CD14-positive monocyte (primary cell): ENCODE results near the gene CCT6A. TPM values are rescaled to one million over a fixed set of nuclear protein-coding genes. Genes with fewer than 3 reads are reported as not detected.
A peak's percentile ranks its signal among the peaks of the same experiment; 100 is the strongest.

Source experiments
- DNase-seq, 3 donors: peaks; one replicate each; pipeline ENCODE4 v3.0.0-alpha.2; 2011 to 2022
- H2AFZ ChIP-seq: 2 replicates; pipeline ENCODE4 v1.6.0; 2012; ENCODE audit warnings: mild to moderate bottlenecking, low read depth, low read length, inconsistent platforms; ENCODE audit not compliant: insufficient read depth, poor library complexity, severe bottlenecking
- H3K27ac ChIP-seq, 2 donors: 1 replicate in 1 of 2; 2 replicates in 1 of 2; pipeline ENCODE4 v1.5.1; 2012 to 2013; ENCODE audit warnings: low read length in 2 of 2, control low read depth in 1 of 2, inconsistent platforms in 1 of 2, low read depth in 1 of 2, mild to moderate bottlenecking in 1 of 2
- H3K27me3 ChIP-seq, 2 donors: one replicate each; pipeline versions ENCODE4 v1.6.0 to v1.6.1; 2011 to 2013; ENCODE audit warnings: low read length in 2 of 2; ENCODE audit not compliant: control insufficient read depth in 2 of 2, insufficient read depth in 2 of 2
- H3K36me3 ChIP-seq, 2 donors: replicated peaks in 1 of 2; 1 replicate in 1 of 2; 2 replicates in 1 of 2; pipeline versions ENCODE4 v1.5.1 to v1.6.1; 2012 to 2013; ENCODE audit warnings: low read length in 2 of 2, control low read depth in 1 of 2, inconsistent platforms in 1 of 2, mild to moderate bottlenecking in 1 of 2; ENCODE audit not compliant: insufficient read depth in 2 of 2, control insufficient read depth in 1 of 2
- H3K4me1 ChIP-seq, 2 donors: 1 replicate in 1 of 2; 2 replicates in 1 of 2; pipeline versions ENCODE4 v1.5.1 to v1.6.1; 2012 to 2013; ENCODE audit warnings: low read length in 2 of 2, control low read depth in 1 of 2, inconsistent platforms in 1 of 2, mild to moderate bottlenecking in 1 of 2, moderate library complexity in 1 of 2; ENCODE audit not compliant: insufficient read depth in 2 of 2, control insufficient read depth in 1 of 2
- H3K4me2 ChIP-seq: replicated peaks from 2 replicates; pipeline ENCODE3; 2012; ENCODE audit warnings: low read length, moderate library complexity, mild to moderate bottlenecking; ENCODE audit not compliant: poor library complexity, severe bottlenecking; ENCODE audit errors: extremely low read depth
- H3K4me3 ChIP-seq, 3 experiments: fragments of 200-600 bp in 1 of 3; sonication (generic) in 1 of 3; replicated peaks in 1 of 3; 1 replicate in 2 of 3; 2 replicates in 1 of 3; pipeline ENCODE4 v1.5.1; 2011 to 2013; ENCODE audit warnings: low read length in 3 of 3, mild to moderate bottlenecking in 3 of 3, control low read depth in 2 of 3, low read depth in 2 of 3, inconsistent platforms in 1 of 3, moderate library complexity in 1 of 3
- H3K79me2 ChIP-seq: 2 replicates; pipeline ENCODE4 v1.6.0; 2012; ENCODE audit warnings: mild to moderate bottlenecking, control low read depth, inconsistent platforms, low read length, moderate library complexity; ENCODE audit not compliant: insufficient read depth
- H3K9ac ChIP-seq: 2 replicates; pipeline ENCODE4 v1.6.0; 2017; ENCODE audit warnings: low read length, mild to moderate bottlenecking; ENCODE audit not compliant: insufficient read depth, poor library complexity, severe bottlenecking
- H3K9me3 ChIP-seq, 2 donors: replicated peaks in 1 of 2; 1 replicate in 1 of 2; 2 replicates in 1 of 2; pipeline versions ENCODE4 v1.5.1 to v1.6.1; 2012 to 2013; ENCODE audit warnings: low read length in 2 of 2, control low read depth in 1 of 2; ENCODE audit not compliant: control insufficient read depth in 1 of 2, insufficient read depth in 1 of 2
- H4K20me1 ChIP-seq: 2 replicates; pipeline ENCODE4 v1.6.0; 2012; ENCODE audit warnings: mild to moderate bottlenecking, low read length, control low read depth, moderate library complexity; ENCODE audit not compliant: insufficient read depth
- H3K27ac Mint-ChIP-seq, 7 donors: one replicate each; pipeline ENCODE4 v1.8.0; 2020; ENCODE audit warnings: mild to moderate bottlenecking in 7 of 7, mixed read lengths in 7 of 7, moderate library complexity in 6 of 7, inconsistent platforms in 2 of 7
- H3K27me3 Mint-ChIP-seq, 3 donors: one replicate each; pipeline ENCODE4 v1.8.0; 2021 to 2022; ENCODE audit warnings: low read depth in 3 of 3, mild to moderate bottlenecking in 3 of 3, mixed read lengths in 3 of 3, moderate library complexity in 3 of 3, inconsistent platforms in 1 of 3
- H3K36me3 Mint-ChIP-seq, 2 donors: one replicate each; pipeline ENCODE4 v1.8.0; 2020; ENCODE audit warnings: mixed read lengths in 2 of 2, inconsistent platforms in 1 of 2, mild to moderate bottlenecking in 1 of 2
- H3K4me1 Mint-ChIP-seq: one replicate; pipeline ENCODE4 v1.8.0; 2020; ENCODE audit warnings: mild to moderate bottlenecking, mixed read lengths
- H3K4me3 Mint-ChIP-seq, 2 donors: one replicate each; pipeline ENCODE4 v1.8.0; 2020; ENCODE audit warnings: mild to moderate bottlenecking in 2 of 2, mixed read lengths in 2 of 2, moderate library complexity in 1 of 2
- H3K9me3 Mint-ChIP-seq, 7 donors: one replicate each; pipeline ENCODE4 v1.8.0; 2020 to 2022; ENCODE audit warnings: mixed read lengths in 7 of 7, mild to moderate bottlenecking in 6 of 7, moderate library complexity in 6 of 7, inconsistent platforms in 2 of 7
- CTCF ChIP-seq: fragments of 200-600 bp; IDR thresholded peaks from one replicate; pipeline ENCODE4 v1.8.0; 2022; ENCODE audit warnings: antibody characterized with exemption, mild to moderate bottlenecking
- WGBS: methylation state at CpG from one replicate; pipeline ENCODE4 v1.1.5; 2013; ENCODE audit warnings: missing lambda C conversion rate; ENCODE audit not compliant: insufficient coverage; 5-methylcytosine and 5-hydroxymethylcytosine counted together
- intact Hi-C, 2 donors: fragments of 100-400 bp; cut with micrococcal nuclease; formaldehyde crosslinking; loops; one replicate each; pipeline versions ENCODE4 v1.15.0 to v1.15.1; 2023
- polyA plus RNA-seq, 3 donors: library from polyadenylated mRNA; depleted of rRNA in 1 of 3; unstranded in 2 of 3; stranded (reverse) in 1 of 3; fragments of 300-500 nt in 2 of 3; fragments of >200 nt in 1 of 3; fragmentation: Illumina TruSeq in 2 of 3; gene quantifications; 1 replicate in 2 of 3; 2 replicates in 1 of 3; pipeline ENCODE4 v1.2.3, GENCODE V29; 2012 to 2021

The CCT6A gene
- polyA plus RNA-seq, 3 donors: 62.3 to 81.4 (median 63.3) TPM

GRCh38 chr7:56074371-56074791 lies 22.8 kb downstream of the CCT6A start:
- Histone ChIP-seq H2AFZ (peak overlapping the region; percentile 21), H3K4me2 (no peak overlapping the region), H3K9me3 (no peaks in the 10 kb centered on the region), H3K27me3 (no peaks in the 10 kb centered on the region), H3K27ac (peak overlapping the region in 1 of 2 donors; percentile 36), H4K20me1 (no peaks in the 10 kb centered on the region), H3K79me2 (no peaks in the 10 kb centered on the region), H3K4me3 (no peak overlapping the region), H3K9ac (no peak overlapping the region), H3K36me3 (peaks cover 24 to 34% of the 10 kb centered on the region in 2 donors), H3K4me1 (no peaks in the 10 kb centered on the region)
- no peaks in the 10 kb centered on the region for H3K9me3 Mint-ChIP-seq
- peak; percentile 89 for TF ChIP-seq CTCF
- no peaks in the 10 kb centered on the region for H3K27me3 Mint-ChIP-seq
- DNase-seq: peak; percentile 66 to 73 (median 73)
- intact Hi-C loops: loop anchor here (2.0 to 10.0 kb wide), 3 partner anchors 70 to 430 kb away; no protein-coding TSS in a partner anchor
- WGBS: 14% methylated on average over 13 of the region's 19 CpGs
- H3K27ac Mint-ChIP-seq: peak overlapping the region in 3 of 7 donors; percentile 17 to 78 (median 66)
- H3K4me3 Mint-ChIP-seq: no peak overlapping the region
- H3K36me3 Mint-ChIP-seq: peaks cover 30 to 57% of the 10 kb centered on the region in 2 donors
- H3K4me1 Mint-ChIP-seq: peaks cover 2% of the 10 kb centered on the region

GRCh38 chr7:56077681-56078080 lies 26.1 kb downstream of the CCT6A start:
- H3K27me3 Mint-ChIP-seq: no peaks in the 10 kb centered on the region
- Histone ChIP-seq H3K4me3 (no peak overlapping the region), H3K27ac (no peak overlapping the region), H3K79me2 (no peaks in the 10 kb centered on the region), H3K4me2 (no peak overlapping the region), H3K9ac (no peak overlapping the region), H4K20me1 (no peaks in the 10 kb centered on the region), H3K4me1 (no peaks in the 10 kb centered on the region), H3K9me3 (no peaks in the 10 kb centered on the region), H2AFZ (no peak overlapping the region), H3K27me3 (no peaks in the 10 kb centered on the region), H3K36me3 (peaks cover 18 to 31% of the 10 kb centered on the region in 2 donors)
- H3K27ac Mint-ChIP-seq: peak overlapping the region in 1 of 7 donors; percentile 22
- TF ChIP-seq CTCF: no peak
- H3K4me1 Mint-ChIP-seq: peaks cover 2% of the 10 kb centered on the region
- WGBS: no CpG with 5 or more reads among the region's 3 CpGs
- intact Hi-C loops: loop anchor here in 1 of 2 donors (10.0 kb wide), 2 partner anchors 183 to 433 kb away; no protein-coding TSS in a partner anchor
- H3K4me3 Mint-ChIP-seq: no peak overlapping the region
- H3K9me3 Mint-ChIP-seq: no peaks in the 10 kb centered on the region
- H3K36me3 Mint-ChIP-seq: peaks cover 29 to 68% of the 10 kb centered on the region in 2 donors
- no peak for DNase-seq
